HCT116 (cell line): Measurements from ENCODE around the gene DPH6. TPM values are rescaled to one million over a fixed set of nuclear protein-coding genes. Genes with fewer than 3 reads are reported as not detected.

Experiments used
- ATAC-seq: fragments of 200-7000 bp; cut with Tn5 transposase; 2 replicates; pipeline ENCODE4 v1.9.1; 2020; ENCODE audit warnings: mild to moderate bottlenecking, moderate library complexity
- BruUV-seq: library from RNA; stranded (reverse); fragments of 400-500 nt; replicated peaks from 2 replicates; lab custom pipeline; 2021; lab: Mats Ljungman, UMichigan
- CTCF ChIA-PET: fragments of 300-600 bp; sonication (Branson Sonifier 250); formaldehyde crosslinking; loops from one replicate; lab custom pipeline; 2021; ENCODE audit warnings: antibody characterized with exemption; lab: Charles Lee
- POLR2A ChIA-PET: fragments of 300-600, 350-600 bp; sonication (Branson Sonifier 250); formaldehyde crosslinking; loops from one replicate; lab custom pipeline; 2021; ENCODE audit warnings: antibody characterized with exemption; lab: Charles Lee
- RAD21 ChIA-PET, 2 experiments: fragments of 300-600 bp; sonication (Branson Sonifier 250); formaldehyde crosslinking; loops; one replicate each; lab custom pipeline; 2023; ENCODE audit warnings: low total read pairs in 2 of 2; ENCODE audit not compliant: uncharacterized antibody in 2 of 2, unreplicated experiment in 2 of 2, low non-redundant PET in 1 of 2; lab: Charles Lee
- DNase-seq: peaks from one replicate; pipeline ENCODE4 v3.0.0-alpha.2; 2010; ENCODE audit warnings: low read depth, low spot score
- H2AFZ ChIP-seq: fragments of 200-600 bp; shearing (Covaris generic), sonication (generic); 2 replicates; pipeline ENCODE4 v1.6.1; 2017; ENCODE audit warnings: low read depth, mixed run types, mixed read lengths, antibody characterized with exemption, low read length; ENCODE audit not compliant: poor library complexity, severe bottlenecking
- H3K27ac ChIP-seq: 2 replicates; pipeline ENCODE4 v1.5.1; 2012; ENCODE audit warnings: low read depth, low read length
- H3K27me3 ChIP-seq: fragments of 200-600 bp; sonication (generic); 2 replicates; pipeline ENCODE4 v1.6.1; 2016; ENCODE audit warnings: mixed run types, low read length, mixed read lengths; ENCODE audit not compliant: insufficient read depth
- H3K36me3 ChIP-seq, 2 experiments: fragments of 200-500 bp in 1 of 2; fragments of 200-600 bp in 1 of 2; sonication (Bioruptor generic) in 1 of 2; sonication (generic) in 1 of 2; 2 replicates each; pipeline versions ENCODE4 v1.5.1 to v1.6.1; 2014 to 2016; ENCODE audit warnings: low read length in 2 of 2, inconsistent platforms in 1 of 2, mixed read lengths in 1 of 2, mixed run types in 1 of 2; ENCODE audit not compliant: insufficient read depth in 2 of 2, control insufficient read depth in 1 of 2
- H3K4me1 ChIP-seq, 2 experiments: fragments of 200-600 bp in 1 of 2; sonication (generic) in 1 of 2; 2 replicates each; pipeline versions ENCODE4 v1.5.1 to v1.6.1; 2012 to 2017; ENCODE audit warnings: low read length in 2 of 2, inconsistent platforms in 1 of 2, mild to moderate bottlenecking in 1 of 2, mixed read lengths in 1 of 2, mixed run types in 1 of 2, moderate library complexity in 1 of 2; ENCODE audit not compliant: insufficient read depth in 2 of 2, control insufficient read depth in 1 of 2
- H3K4me2 ChIP-seq: fragments of 200-600 bp; sonication (generic); 2 replicates; pipeline ENCODE4 v1.6.1; 2017; ENCODE audit warnings: mixed run types, low read length, mixed read lengths
- H3K4me3 ChIP-seq, 2 experiments: fragments of 200-600 bp in 1 of 2; sonication (generic) in 1 of 2; replicated peaks in 1 of 2; 2 replicates each; pipeline ENCODE4 v1.5.1; 2011 to 2016; ENCODE audit warnings: low read length in 2 of 2, control low read depth in 1 of 2, low read depth in 1 of 2, mild to moderate bottlenecking in 1 of 2, mixed read lengths in 1 of 2, mixed run types in 1 of 2
- H3K79me2 ChIP-seq: fragments of 200-600 bp; sonication (generic); 2 replicates; pipeline ENCODE4 v1.6.1; 2017; ENCODE audit warnings: mild to moderate bottlenecking, mixed run types, low read length, moderate library complexity, mixed read lengths; ENCODE audit not compliant: insufficient read depth
- H3K9ac ChIP-seq: fragments of 200-600 bp; sonication (generic); 2 replicates; pipeline ENCODE4 v1.6.1; 2016; ENCODE audit warnings: low read length, mixed read lengths
- H3K9me2 ChIP-seq: fragments of 200-600 bp; sonication (generic), shearing (Covaris generic); 2 replicates; pipeline ENCODE4 v1.6.1; 2017; ENCODE audit warnings: mixed run types, mild to moderate bottlenecking, moderate library complexity; ENCODE audit not compliant: insufficient read depth
- H3K9me3 ChIP-seq, 2 experiments: fragments of 200-500 bp in 1 of 2; fragments of 200-600 bp in 1 of 2; sonication (Bioruptor generic) in 1 of 2; sonication (generic) in 1 of 2; 2 replicates each; pipeline ENCODE4 v1.6.1; 2014 to 2017; ENCODE audit warnings: low read length in 2 of 2, mixed read lengths in 2 of 2, inconsistent platforms in 1 of 2, low read depth in 1 of 2, mild to moderate bottlenecking in 1 of 2, mixed run types in 1 of 2, moderate library complexity in 1 of 2; ENCODE audit not compliant: control insufficient read depth in 1 of 2, insufficient read depth in 1 of 2
- H4K20me1 ChIP-seq: fragments of 200-600 bp; sonication (generic), shearing (Covaris generic); 2 replicates; pipeline ENCODE4 v1.6.1; 2017; ENCODE audit warnings: mixed run types, mild to moderate bottlenecking, moderate library complexity; ENCODE audit not compliant: insufficient read depth
- CBX3 ChIP-seq: IDR thresholded peaks from 2 replicates; pipeline ENCODE4 v1.6.1; 2012; ENCODE audit warnings: low read depth
- CEBPB ChIP-seq: IDR thresholded peaks from 2 replicates; pipeline ENCODE4 v1.6.1; 2012; ENCODE audit warnings: low read depth
- EGR1 ChIP-seq: IDR thresholded peaks from 2 replicates; pipeline ENCODE4 v1.6.1; 2012; ENCODE audit warnings: low read depth
- ELF1 ChIP-seq: IDR thresholded peaks from 2 replicates; pipeline ENCODE4 v1.6.1; 2012; ENCODE audit warnings: low read depth, borderline replicate concordance
- EZH2 ChIP-seq: fragments of 200-600 bp; sonication (generic); IDR thresholded peaks from 2 replicates; pipeline ENCODE4 v1.6.1; 2017; ENCODE audit warnings: antibody characterized with exemption, mixed run types
- EZH2phosphoT487 ChIP-seq: fragments of 200-600 bp; IDR thresholded peaks from 2 replicates; pipeline ENCODE4 v1.6.1; 2018; ENCODE audit warnings: antibody characterized with exemption, borderline replicate concordance
- FOSL1 ChIP-seq: IDR thresholded peaks from 2 replicates; pipeline ENCODE4 v1.6.1; 2012; ENCODE audit warnings: low read depth
- JUND ChIP-seq: IDR thresholded peaks from 2 replicates; pipeline ENCODE4 v1.6.1; 2012
- POLR2A ChIP-seq: IDR thresholded peaks from 2 replicates; pipeline ENCODE4 v1.7.0; 2011; ENCODE audit warnings: borderline replicate concordance; ENCODE audit not compliant: insufficient read depth, insufficient read length; ENCODE audit errors: extremely low read depth
- RAD21 ChIP-seq: IDR thresholded peaks from 2 replicates; pipeline ENCODE4 v1.6.1; 2012; ENCODE audit warnings: low read depth, mild to moderate bottlenecking
- SIN3A ChIP-seq: IDR thresholded peaks from 2 replicates; pipeline ENCODE4 v1.6.1; 2012; ENCODE audit warnings: low read depth
- SP1 ChIP-seq: IDR thresholded peaks from 2 replicates; pipeline ENCODE4 v1.6.1; 2012; ENCODE audit warnings: low read depth
- SRF ChIP-seq: IDR thresholded peaks from 2 replicates; pipeline ENCODE4 v1.6.1; 2012; ENCODE audit warnings: low read depth
- YY1 ChIP-seq: IDR thresholded peaks from 2 replicates; pipeline ENCODE4 v1.6.1; 2011; ENCODE audit warnings: low read length, low read depth, moderate library complexity, mild to moderate bottlenecking; ENCODE audit not compliant: insufficient replicate concordance; ENCODE audit errors: extremely low read depth
- ZFX ChIP-seq: fragments of 450-650 bp; IDR thresholded peaks from 2 replicates; pipeline ENCODE4 v1.6.1; 2017
- intact Hi-C: fragments of 100-400 bp; cut with micrococcal nuclease; formaldehyde crosslinking; loops from 2 replicates; pipeline ENCODE4 v1.10.0; 2022
- total RNA-seq: library from RNA; stranded (reverse); gene quantifications from one replicate; pipeline ENCODE4 v1.2.1, GENCODE V29; 2021; ENCODE audit not compliant: unreplicated experiment
- TF ChIP-seq, protein P1 (sequence below), 3 experiments: fragments of 200-600 bp in 1 of 3; sonication (generic) in 1 of 3; IDR thresholded peaks in 2 of 3; conservative IDR thresholded peaks in 1 of 3; 2 replicates each; pipeline ENCODE4 v1.5.1; 2012 to 2017; ENCODE audit warnings: low read depth in 2 of 3, low read length in 2 of 3, antibody characterized with exemption in 1 of 3, borderline replicate concordance in 1 of 3, control low read depth in 1 of 3, mild to moderate bottlenecking in 1 of 3, mixed read lengths in 1 of 3, mixed run types in 1 of 3, moderate library complexity in 1 of 3; ENCODE audit not compliant: insufficient read depth in 1 of 3
- TF ChIP-seq, protein P2 (sequence below): IDR thresholded peaks from 2 replicates; pipeline ENCODE4 v1.6.1; 2012
- TF ChIP-seq, protein P3 (sequence below): IDR thresholded peaks from 2 replicates; pipeline ENCODE4 v1.6.1; 2011; ENCODE audit warnings: mild to moderate bottlenecking, low read length, moderate library complexity; ENCODE audit not compliant: insufficient replicate concordance; ENCODE audit errors: extremely low read depth
- TF ChIP-seq, protein P4 (sequence below): IDR thresholded peaks from 2 replicates; pipeline ENCODE4 v1.6.1; 2012

Gene DPH6
- total RNA-seq, 1 experiment from 2014 or later = 18.2 TPM

DNA sequence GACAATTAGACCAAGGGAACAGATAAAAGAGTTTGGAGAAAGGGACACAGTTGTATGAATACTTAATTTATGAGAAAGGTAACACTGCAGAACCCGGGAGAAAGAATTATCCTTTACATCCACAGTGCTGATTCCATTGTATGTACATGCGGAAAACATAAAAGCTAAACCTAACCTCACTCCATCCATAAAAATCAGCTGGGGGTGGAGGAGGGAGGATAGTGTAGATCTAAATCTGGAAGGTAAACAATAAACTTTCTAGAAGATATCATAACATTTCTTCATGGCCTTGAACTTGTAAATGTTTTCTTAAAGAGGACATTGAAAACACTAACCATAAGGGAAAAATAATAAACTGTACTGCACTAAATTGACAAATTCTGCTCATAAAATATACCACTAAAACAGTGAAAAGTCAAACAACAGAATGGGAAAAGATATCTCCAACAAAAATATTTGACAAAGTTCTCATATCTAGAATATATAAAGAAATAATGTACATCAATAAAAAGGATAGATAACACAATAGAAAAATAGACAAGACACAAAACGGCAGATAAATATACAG, 220.5 kb downstream of the DPH6 start:
- H3K9me3 ChIP-seq = no peaks in the 10 kb centered on the region
- H3K4me3 ChIP-seq = no peak overlapping the region
- ATAC-seq (no peak), DNase-seq (no peak)
- BruUV-seq = no TSS peak
- no peaks in the 10 kb centered on the region for H3K79me2 ChIP-seq
- no peaks in the 10 kb centered on the region for H3K36me3 ChIP-seq
- H4K20me1 ChIP-seq = no peaks in the 10 kb centered on the region
- POLR2A ChIA-PET = no interaction called here
- CTCF ChIA-PET = no interaction called here
- H3K9ac ChIP-seq = no peak overlapping the region
- H3K4me2 ChIP-seq = no peak overlapping the region
- H3K4me1 ChIP-seq = no peaks in the 10 kb centered on the region
- no peaks in the 10 kb centered on the region for H3K9me2 ChIP-seq
- no peak overlapping the region for H2AFZ ChIP-seq
- no peak overlapping the region for H3K27ac ChIP-seq
- RAD21 ChIA-PET = no interaction called here
- intact Hi-C loops = no loop called here
- H3K27me3 ChIP-seq = no peaks in the 10 kb centered on the region
- TF ChIP-seq FOSL1 (no peak), EZH2phosphoT487 (no peak), EZH2 (no peak), SP1 (no peak), SIN3A (no peak), ZFX (no peak), POLR2A (no peak), CEBPB (no peak), JUND (no peak), SRF (no peak), EGR1 (no peak), CBX3 (no peak), ELF1 (no peak), RAD21 (no peak), YY1 (no peak)
- TF ChIP-seq, protein P1, sequence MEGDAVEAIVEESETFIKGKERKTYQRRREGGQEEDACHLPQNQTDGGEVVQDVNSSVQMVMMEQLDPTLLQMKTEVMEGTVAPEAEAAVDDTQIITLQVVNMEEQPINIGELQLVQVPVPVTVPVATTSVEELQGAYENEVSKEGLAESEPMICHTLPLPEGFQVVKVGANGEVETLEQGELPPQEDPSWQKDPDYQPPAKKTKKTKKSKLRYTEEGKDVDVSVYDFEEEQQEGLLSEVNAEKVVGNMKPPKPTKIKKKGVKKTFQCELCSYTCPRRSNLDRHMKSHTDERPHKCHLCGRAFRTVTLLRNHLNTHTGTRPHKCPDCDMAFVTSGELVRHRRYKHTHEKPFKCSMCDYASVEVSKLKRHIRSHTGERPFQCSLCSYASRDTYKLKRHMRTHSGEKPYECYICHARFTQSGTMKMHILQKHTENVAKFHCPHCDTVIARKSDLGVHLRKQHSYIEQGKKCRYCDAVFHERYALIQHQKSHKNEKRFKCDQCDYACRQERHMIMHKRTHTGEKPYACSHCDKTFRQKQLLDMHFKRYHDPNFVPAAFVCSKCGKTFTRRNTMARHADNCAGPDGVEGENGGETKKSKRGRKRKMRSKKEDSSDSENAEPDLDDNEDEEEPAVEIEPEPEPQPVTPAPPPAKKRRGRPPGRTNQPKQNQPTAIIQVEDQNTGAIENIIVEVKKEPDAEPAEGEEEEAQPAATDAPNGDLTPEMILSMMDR (IDR thresholded peaks at IDR 0.05 in 2 of 3, conservative IDR thresholded peaks at IDR 0.05 in 1 of 3; ENCODE audit: borderline replicate concordance in 1 of 3, insufficient read depth in 1 of 3, low read depth in 2 of 3, low read length in 2 of 3) = no peak
- TF ChIP-seq, protein P2, sequence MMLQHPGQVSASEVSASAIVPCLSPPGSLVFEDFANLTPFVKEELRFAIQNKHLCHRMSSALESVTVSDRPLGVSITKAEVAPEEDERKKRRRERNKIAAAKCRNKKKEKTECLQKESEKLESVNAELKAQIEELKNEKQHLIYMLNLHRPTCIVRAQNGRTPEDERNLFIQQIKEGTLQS = no peak
- TF ChIP-seq, protein P3, sequence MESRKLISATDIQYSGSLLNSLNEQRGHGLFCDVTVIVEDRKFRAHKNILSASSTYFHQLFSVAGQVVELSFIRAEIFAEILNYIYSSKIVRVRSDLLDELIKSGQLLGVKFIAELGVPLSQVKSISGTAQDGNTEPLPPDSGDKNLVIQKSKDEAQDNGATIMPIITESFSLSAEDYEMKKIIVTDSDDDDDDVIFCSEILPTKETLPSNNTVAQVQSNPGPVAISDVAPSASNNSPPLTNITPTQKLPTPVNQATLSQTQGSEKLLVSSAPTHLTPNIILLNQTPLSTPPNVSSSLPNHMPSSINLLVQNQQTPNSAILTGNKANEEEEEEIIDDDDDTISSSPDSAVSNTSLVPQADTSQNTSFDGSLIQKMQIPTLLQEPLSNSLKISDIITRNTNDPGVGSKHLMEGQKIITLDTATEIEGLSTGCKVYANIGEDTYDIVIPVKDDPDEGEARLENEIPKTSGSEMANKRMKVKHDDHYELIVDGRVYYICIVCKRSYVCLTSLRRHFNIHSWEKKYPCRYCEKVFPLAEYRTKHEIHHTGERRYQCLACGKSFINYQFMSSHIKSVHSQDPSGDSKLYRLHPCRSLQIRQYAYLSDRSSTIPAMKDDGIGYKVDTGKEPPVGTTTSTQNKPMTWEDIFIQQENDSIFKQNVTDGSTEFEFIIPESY = no peak
- TF ChIP-seq, protein P4, sequence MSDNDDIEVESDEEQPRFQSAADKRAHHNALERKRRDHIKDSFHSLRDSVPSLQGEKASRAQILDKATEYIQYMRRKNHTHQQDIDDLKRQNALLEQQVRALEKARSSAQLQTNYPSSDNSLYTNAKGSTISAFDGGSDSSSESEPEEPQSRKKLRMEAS = no peak
